ENCODE measurements around the gene OLA1.

- TF ChIP-seq CTCF (IDR thresholded peaks at IDR 0.05) (no peak), SIN3A (IDR thresholded peaks at IDR 0.05; ENCODE audit: borderline replicate concordance, insufficient read depth, low read depth, low read length) (no peak), TCF7L2 (IDR thresholded peaks at IDR 0.05; ENCODE audit: low read depth, low read length) (no peak), REST (IDR thresholded peaks at IDR 0.05; ENCODE audit: insufficient read depth in 1 of 2, low read depth in 2 of 2, low read length in 1 of 2) (no peak)
These were observed 23.6 kb downstream of the OLA1 start for GRCh38 chr2:174224665-174225288.
